Activated CD4-positive, alpha-beta T cell treated with anti-CD3 and anti-CD28 coated beads, Interleukin-2, Interleukin-4, amounts not matched to agents 100 ng/mL and 50 ng/mL, durations not matched to agents 16 hours and 8 hours (primary cell): ENCODE results near the gene AIFM3.
"Not testable (repeated sequence)": the region's sequence is repeated elsewhere in the genome, so short reads cannot be mapped to it uniquely, and the experiment has no call there.

Experiments used
- DNase-seq: peaks from one replicate; pipeline ENCODE4 v3.0.0-alpha.2; 2020; ENCODE audit warnings: low spot score

AIFM3 gene, protein sequence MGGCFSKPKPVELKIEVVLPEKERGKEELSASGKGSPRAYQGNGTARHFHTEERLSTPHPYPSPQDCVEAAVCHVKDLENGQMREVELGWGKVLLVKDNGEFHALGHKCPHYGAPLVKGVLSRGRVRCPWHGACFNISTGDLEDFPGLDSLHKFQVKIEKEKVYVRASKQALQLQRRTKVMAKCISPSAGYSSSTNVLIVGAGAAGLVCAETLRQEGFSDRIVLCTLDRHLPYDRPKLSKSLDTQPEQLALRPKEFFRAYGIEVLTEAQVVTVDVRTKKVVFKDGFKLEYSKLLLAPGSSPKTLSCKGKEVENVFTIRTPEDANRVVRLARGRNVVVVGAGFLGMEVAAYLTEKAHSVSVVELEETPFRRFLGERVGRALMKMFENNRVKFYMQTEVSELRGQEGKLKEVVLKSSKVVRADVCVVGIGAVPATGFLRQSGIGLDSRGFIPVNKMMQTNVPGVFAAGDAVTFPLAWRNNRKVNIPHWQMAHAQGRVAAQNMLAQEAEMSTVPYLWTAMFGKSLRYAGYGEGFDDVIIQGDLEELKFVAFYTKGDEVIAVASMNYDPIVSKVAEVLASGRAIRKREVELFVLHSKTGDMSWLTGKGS

DNA sequence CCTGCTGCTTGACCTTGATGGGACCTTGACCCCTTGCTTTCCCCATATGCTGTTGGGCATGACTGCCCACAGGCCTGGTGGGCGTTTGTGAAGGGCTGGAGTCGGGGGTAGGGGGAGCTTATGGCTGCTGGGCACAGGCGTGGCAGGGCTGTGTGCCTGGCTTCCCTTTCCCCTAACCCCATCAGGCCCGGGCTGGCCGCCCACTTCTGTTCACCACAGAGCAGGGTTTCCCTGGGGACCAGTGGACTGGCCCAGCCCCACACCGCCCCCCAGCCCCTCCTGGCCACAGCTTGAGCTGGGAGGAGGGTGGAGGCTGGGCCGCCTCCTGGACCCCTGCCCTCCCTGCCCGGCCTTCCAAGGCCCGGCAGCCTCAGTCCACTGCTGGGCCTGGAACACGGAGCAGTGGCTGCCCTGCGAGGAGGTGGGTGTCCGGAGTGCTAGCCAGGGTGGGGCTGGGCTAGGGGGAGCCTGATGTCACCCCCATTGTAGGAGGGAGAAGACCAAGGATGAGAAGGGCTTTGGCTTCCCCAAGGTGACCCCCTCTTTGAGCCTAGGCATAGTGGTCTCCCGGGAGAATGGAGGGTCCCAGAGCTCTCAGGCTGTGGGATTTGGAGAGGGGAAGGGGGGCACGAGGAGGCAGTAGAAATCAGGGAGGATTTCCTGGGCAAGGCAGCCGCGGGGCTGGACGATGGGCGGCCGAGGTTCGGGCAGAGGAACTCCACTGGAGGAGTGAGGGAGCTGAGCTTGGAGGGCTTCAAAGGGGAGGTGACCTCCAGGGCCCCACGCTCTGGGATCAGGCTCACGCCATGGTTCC lies at the start of gene AIFM3:
Gene AIFM3 (plus strand): TSS at position 373 of the 814 bp plus-strand sequence. CDS start 690 bp downstream, outside the sequence.
- DNase-seq, result no peak

DNA sequence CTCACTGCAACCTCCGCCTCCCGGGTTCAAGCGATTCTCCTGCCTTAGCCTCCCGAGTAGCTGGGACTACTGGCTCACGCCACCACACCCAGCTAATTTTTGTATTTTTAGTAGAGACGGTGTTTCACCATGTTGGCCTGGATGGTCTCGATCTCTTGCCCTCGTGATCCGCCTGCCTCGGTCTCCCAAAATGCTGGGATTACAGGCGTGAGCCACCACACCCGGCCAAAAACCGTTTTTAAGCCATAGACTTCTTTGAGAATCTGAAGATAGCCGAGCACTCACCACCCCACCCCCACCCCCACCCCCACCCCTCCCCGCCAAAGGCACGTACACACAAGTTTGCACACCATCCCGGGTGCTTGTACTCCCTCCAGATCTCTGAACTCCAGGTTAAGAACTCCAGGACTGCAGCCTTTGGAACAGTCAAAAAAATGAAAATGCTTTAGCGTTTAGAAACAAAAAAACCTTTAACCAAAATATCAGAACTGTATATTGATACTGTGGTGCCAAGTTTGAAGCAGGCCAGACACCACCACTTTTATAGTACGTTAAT lies 48.3 kb upstream of the AIFM3 start:
- DNase-seq, result no peak

DNA sequence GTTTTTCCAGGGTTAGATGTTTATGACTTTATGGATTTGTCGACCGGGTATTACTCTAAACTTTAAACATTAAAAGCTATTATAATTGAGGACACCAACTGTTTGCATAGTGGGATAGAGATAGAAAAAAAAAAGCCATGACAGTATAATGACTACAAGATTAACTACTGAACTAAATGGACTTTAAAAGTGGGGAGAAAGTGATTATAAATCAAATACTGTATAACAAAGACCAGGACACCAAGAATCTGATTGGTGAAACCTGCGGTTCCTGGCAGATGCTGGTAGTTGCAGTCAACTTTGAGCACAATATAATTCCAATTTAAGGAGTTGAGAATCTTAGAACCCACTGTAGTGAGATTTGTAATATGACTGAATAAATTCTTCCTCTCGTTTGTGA lies 47.3 kb upstream of the AIFM3 start:
- DNase-seq, result no peak

DNA sequence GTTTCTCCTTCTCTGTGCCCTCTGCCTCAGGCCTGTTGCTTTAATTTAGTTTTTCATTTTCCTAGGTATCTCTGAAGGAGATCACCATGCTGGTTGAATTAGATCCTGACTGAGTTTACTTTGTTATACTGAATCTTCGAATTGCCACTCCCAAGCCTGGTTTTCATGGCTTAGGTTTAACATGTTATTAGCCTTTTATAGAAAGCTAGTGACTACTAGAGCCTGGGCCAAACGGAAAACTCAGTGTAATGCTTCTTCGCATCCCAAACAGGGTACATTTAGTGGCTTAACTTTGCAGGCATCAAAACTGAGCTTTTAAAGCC lies 46.2 kb upstream of the AIFM3 start:
- no peak for DNase-seq

DNA sequence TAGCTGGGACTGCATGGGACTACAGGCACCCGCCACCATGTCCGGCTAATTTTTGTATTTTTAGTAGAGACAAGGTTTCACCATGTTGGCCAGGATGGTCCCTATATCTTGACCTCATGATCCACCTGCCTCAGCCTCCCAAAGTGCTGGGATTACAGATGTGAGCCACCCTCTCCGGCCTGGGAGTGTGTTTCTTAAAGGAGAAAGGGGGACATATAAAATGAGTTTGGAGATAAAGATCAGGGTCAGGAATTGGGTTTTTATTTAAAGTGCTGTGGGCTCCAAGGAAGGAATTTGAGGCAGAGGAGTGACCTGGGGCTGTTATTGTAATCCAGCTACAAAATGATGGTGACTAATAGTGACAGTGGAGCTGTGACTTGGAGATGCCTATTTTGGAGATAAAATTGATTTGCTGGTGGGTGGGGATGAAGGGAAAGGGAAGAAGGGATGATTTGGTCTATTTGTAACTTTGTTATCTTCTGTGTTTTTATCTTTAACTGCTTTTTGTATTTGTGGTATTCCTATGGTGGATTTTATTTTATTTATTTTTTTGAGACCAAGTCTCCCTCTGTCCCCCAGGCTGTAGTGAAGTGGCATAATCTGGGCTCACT lies 44.8 kb upstream of the AIFM3 start:
- DNase-seq, result no peak

DNA sequence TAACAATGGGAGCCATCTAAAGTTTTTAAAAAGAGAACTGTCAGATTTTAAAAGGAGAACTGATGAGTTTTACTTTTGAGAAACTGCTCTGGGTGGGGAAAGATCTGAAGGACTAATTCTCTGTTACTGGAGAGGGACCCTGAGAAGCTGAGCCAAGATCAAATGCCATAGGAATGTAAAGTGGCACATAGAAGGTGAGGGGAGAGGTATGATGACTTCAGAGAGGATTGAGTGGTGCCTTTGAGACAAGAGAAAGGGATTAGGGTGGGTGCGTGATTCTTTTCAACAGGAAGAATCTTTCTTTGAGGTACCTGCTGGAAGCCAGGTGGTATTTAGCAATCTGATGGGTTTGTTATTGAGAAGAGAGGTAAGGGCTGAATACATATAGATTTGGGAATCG lies 40.8 kb upstream of the AIFM3 start:
- DNase-seq, result no peak

DNA sequence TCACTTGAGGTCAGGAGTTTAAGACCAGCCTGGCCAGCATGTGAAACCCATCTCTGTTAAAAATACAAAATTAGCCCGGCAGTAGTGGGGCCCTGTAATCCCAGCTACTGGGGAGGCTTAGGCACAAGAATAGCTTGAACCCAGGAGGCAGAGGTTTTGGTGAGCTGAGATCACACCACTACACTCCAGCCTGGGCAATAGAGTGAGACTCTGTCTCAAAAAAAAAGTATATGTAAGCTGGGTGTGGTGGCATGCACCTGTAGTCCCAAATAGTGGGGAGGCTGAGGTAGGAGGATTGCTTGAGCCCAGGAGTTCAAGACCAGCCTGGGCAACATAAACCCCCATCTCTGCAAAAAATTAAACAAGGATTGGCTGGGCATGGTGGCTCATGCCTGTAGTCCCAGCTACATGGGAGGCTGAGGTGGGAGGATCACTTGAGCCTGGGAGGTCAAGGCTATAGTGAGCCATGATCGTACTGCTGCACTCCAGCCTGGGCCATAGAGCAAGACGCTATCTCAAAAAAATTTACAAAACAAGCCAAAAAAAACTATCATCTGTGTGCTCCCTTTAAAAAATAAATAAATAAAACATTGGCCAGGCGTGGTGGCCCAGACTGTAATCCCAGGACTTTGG lies 39.0 kb upstream of the AIFM3 start:
- no peak for DNase-seq

DNA sequence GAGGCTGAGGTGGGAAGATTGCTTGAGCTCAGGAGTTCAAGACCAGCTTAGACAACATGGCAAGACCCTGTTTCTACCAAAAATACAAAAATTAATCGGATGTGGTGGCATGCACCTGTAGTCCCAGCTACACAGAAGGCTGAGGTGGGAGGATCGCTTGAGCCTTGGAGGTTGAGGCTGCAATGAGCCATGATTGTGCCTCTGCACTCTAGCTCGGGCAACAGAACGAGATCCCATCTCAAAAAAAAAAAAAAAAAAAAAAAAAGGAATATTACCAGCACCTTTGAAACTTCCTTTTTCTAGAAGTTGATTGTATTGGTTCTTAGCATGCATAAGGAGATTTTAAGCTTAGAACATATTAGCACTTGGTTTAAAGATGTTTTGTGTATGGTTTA lies 38.5 kb upstream of the AIFM3 start:
- DNase-seq, result no peak

DNA sequence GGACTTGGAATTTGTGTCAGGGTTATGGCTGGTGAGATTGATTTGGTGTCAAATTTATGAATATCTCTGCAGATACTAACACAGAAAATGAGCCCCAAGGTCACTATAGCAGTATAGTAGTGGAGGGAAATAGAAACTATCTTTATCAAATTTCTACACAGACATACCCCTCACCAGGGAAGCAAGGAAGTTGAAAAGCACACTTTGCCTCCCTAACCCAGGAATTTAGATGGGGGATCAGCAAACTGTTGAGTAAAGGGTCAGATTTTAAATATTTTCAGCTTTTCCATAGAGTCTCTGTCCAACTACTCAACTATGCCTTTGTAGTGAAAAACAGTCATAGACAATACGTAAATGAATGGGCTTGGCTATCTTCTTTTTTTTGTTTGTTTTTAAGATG lies 37.1 kb upstream of the AIFM3 start:
- DNase-seq, result no peak

DNA sequence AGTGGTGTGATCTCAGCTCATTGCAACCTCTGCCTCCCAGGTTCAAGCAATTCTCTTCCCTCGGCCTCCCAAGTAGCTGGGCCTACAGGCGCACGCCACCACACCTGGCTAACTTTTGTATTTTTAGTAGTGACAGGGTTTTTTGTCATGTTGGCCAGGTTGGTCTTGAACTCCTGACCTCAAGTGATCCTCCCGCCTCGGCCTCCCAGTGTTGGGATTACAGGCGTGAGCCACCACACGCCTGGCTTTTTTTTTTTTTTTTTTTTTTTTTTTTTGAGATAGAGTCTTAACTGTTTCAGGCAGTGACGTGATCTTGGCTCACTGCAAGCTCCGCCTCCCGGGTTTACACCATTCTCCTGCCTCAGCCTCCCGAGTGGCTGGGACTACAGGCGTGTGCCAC lies 36.6 kb upstream of the AIFM3 start:
- not testable (repeated sequence) for DNase-seq

DNA sequence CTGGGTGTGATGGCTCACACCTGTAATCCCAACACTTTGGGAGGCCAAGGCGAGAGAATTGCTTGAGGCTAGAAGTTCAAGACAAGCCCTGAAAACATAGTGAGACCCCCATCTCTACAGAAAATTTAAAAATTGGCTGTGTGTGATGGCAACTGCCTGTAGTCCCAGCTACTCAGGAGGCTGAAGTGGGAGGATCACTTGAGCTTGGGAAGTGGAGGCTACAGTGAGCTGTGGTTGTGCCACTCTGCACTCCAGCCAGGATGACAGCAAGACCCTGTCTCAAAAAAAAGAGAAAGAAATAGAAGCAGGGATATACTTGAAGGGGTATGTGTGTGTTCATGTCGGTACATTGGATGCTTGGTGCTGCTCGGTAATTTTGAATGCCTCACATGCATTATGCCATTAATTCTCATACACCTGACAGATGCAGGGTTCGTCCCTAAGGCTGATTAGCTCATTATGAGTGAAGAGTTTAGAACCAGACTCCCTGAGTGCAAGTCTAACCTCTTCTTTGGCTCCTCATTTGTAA lies 35.9 kb upstream of the AIFM3 start:
- no peak for DNase-seq

DNA sequence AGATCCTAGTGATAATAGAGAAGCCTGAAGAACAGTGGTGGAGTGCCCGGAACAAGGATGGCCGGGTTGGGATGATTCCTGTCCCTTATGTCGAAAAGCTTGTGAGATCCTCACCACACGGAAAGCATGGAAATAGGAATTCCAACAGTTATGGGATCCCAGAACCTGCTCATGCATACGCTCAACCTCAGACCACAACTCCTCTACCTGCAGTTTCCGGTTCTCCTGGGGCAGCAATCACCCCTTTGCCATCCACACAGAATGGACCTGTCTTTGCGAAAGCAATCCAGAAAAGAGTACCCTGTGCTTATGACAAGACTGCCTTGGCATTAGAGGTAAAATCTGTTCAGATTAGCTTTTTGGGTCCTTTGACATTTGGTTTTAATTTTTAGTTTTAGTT lies 33.1 kb upstream of the AIFM3 start:
- no peak for DNase-seq

DNA sequence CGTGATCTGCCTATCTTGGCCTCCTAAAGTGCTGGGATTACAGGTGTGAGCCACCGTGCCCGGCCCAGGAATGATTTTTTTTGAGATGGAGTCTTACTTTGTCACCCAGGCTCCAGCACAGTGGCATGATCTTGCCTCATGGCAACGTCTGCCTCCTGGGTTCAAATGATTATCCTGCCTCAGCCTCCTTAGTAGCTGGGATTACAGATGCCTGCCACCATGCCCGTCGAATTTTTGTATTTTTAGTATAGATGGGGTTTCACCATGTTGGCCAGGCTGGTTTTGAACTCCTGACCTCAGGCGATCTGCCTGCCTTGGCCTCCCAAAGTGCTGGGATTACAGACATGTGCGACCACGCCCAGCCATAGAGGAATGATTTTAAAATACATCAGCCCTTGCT lies 32.0 kb upstream of the AIFM3 start:
- DNase-seq, result not testable (repeated sequence)

DNA sequence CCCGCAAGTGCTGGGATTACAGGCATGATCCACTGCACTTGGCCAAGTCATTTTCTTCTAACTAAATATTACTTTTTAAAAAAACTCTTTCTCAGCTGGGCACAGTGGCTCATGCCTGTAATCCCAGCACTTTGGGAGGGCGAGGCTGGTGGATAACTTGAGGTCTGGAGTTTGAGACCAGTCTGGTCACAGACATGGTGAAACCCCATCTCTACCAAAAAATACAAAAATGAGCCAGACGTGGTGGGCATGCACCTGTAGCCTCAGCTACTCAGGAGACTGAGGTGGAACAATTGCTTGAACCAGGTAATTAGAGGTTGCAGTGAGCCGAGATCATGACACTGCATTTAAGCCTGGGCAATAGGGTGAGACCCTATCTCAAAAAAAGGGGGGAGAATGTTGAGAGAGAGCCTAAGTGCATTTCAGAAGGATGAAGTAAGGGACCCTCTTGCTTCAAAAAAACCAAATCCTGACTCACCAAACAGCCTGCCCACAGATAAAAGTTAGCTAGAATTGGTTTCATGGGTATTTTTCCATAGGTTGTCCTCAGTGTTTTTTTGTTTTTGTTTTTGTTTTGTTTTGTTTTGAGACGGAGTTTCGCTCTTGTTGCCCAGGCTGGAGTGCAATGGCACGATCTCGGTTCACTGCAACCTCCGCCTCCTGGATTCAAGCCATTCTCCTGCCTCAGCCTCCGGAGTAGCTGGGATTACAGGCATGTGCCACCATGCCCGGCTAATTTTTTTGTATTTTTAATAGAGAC lies 31.1 kb upstream of the AIFM3 start:
- DNase-seq, result not testable (repeated sequence)

DNA sequence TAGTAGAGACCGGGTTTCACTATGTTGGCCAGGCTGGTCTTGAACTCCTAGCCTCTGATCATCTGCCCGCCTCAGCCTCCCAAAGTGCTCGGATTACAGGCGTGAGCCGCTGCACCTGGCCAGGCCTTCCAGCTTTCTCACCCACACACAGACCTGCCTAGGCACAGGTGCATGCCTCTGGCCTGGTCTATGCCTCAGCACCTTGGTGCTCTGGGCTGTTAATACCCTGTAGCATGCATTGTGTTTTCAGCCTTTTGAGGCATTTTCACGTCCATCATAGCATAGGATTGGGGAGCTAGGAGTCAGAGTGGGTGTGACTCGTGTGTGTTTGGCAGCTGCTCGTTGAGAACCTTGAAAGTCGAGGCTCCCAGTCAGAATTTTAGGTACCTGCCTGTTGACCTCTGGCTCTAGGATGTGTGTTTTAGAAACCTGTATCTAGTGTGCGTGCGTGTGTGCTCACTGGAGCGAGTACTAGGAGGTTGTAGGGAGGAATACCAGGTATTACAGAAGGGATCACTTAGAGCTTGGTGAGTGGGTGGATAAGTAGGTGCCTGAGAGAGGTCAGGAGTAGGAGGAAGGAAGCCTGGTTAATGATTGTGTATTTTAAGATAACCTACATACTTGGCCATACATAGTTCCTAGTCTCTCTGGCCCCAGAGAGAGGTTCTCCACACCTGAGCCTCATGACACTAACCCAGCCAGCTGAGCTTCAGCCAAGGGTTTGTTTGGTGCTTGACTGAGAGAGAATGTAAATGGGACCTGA lies 29.8 kb upstream of the AIFM3 start:
- no peak for DNase-seq

DNA sequence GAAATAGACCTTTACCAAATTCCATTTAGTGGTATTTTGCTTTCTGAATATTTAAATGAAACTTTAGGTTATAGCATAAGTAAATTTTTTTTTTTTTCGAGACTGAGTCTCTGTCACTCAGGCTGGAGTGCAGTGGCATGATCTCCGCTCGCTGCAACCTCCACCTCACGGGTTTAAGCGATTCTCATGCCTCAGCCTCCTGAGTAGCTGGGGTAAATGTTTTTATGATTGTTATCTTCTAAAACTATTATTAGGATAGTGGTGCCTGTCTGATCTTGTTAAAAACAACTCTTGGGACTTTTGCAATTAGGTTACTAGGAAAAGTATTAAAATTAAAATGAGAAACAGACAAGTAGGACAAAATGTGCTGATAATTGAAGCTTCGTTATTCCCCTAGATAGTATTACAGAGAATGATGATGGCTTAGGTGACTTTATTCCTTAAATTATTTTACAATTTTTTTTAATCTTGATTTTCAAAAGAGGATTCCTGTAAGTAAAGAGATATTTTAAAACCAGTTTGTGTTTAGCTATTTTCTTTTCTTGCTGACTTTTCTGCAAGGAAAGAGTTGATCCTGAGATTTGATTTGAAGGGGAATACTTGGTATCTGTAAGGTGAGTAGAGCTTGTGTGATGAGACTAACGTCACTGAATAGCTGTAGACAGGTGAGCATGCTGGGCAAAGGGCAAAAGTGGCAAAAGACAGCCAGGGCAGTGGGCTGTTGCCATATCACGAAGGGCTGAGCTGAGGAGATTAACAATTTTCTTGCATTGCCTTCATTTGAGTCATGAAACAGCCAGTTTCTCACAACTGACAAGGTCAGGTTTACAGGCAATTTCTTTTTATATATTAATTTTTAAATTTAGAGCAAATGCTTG lies 29.0 kb upstream of the AIFM3 start:
- DNase-seq, result no peak

DNA sequence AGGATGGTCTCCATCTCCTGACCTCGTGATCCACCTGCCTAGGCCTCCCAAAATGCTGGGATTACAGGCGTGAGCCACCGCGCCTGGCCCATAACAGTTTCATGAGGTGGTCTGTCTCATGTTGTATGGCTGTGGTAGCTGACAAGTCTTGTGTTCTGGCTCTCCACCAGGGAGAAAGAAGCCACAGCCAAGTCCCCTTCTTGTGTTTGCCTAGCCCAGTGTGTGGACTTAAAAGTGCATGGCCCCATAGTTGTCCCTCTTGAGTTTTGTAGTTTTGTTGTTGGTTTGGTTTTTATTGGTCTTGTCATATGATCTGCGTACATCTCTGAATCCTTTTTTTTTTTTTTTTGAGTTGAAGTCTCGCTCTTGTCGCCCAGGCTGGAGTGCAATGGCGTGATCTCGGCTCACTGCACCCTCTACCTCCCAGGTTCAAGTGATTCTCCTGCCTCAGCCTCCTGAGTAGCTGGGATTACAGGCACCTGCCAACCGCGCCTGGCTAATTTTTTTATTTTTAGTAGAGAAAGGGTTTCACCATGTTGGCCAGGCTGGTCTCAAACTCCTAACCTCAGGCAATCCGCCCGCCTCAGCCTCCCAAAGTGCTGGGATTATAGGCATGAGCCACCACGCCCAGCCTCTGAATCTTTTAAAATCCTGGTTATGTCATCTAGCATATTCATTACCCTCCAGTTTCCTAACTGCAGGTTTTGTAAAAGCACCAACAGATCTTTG lies 27.4 kb upstream of the AIFM3 start:
- not testable (repeated sequence) for DNase-seq

DNA sequence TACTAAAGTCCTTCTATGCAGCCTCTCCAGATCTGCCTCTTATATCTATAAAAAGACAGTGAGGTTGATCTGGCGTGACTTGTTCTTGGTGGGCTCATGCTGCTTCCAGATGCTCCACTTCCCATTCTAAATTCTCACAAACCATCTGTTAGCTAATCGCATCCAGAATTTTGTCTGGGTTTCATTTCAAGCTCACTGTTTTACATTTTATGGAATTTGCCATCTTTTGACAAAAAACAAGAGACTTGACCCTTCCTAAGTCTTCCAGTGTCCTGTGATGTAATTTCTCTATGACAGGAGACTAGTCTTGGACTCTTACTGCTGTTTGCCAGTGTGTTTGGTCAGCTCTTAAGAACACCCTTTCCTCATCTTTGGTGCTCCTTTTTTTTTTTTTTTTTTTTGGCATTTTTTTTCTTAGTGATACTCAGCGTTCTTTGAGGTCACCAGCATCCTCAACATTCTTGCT lies 26.8 kb upstream of the AIFM3 start:
- DNase-seq, result no peak
